HG02943 (cell line): ENCODE measurements around the gene IRX5.
A peak's percentile ranks its signal among the peaks of the same experiment; 100 is the strongest.

Source experiments
- ATAC-seq: cut with Tn5 transposase; IDR thresholded peaks from one replicate; pipeline ENCODE4 v1.9.1; 2021; ENCODE audit warnings: mild to moderate bottlenecking, low read depth, moderate library complexity; ENCODE audit not compliant: unreplicated experiment

The IRX5 gene

DNA sequence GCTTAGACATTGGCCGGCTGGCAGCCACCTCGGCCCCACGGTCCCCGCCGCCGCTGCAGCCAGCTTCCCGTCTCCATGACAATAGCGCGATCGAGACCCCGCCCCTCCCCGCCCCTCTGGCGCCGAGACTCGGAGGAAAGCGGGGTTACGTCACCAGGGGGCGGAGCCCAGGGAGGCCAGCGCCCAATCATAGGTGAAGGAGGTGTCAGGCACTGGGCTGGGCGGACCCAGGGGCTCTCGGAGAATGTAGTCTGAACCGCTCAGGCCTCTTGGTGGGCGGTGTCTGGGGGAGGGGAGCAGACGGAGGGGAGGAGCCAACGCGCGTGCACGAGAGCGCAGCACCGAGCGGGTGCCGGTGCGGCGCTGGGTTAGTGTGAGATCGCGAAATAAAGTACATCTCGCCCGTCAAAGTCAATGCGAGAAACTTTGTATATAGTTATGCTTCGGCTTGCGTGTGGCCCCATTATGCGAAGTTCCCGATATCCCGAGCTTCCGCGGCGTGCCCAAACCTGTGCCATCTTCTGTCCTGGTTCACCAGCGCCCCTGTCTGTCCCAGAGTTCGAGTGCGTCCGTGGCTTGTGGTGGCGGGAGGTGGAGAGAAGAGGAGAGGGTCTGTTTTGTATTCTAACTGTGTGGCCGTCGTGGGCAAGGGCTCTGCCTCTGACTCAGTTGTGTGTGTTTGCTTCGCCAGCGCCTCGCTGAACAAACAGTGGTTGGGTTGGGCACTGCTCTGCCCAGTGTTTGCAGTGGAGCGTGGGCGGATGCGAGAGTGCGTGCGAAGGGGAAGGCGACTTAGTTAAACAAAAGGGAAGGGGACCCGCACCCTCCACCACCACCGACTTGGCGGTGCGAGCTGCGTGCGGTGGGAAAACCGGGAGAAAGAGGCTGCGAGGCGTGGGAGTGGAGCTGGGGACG is 1.3 kb upstream of the IRX5 start:
- ATAC-seq, result peak; percentile 92

DNA sequence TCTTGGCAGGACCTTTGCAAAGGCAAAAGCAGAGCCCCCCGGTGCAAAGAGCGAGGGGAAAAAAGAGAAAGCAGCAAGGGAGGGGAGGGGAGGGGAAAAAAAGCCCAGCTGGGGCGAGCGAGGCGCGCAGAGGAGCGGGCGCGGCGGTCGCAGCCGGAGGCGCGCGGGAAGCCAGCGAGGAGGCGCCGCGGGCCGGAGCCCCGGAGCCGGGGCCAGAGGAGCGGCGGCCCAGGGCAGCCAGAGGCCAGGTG is 129 bp downstream of the IRX5 start:
- no peak for ATAC-seq

DNA sequence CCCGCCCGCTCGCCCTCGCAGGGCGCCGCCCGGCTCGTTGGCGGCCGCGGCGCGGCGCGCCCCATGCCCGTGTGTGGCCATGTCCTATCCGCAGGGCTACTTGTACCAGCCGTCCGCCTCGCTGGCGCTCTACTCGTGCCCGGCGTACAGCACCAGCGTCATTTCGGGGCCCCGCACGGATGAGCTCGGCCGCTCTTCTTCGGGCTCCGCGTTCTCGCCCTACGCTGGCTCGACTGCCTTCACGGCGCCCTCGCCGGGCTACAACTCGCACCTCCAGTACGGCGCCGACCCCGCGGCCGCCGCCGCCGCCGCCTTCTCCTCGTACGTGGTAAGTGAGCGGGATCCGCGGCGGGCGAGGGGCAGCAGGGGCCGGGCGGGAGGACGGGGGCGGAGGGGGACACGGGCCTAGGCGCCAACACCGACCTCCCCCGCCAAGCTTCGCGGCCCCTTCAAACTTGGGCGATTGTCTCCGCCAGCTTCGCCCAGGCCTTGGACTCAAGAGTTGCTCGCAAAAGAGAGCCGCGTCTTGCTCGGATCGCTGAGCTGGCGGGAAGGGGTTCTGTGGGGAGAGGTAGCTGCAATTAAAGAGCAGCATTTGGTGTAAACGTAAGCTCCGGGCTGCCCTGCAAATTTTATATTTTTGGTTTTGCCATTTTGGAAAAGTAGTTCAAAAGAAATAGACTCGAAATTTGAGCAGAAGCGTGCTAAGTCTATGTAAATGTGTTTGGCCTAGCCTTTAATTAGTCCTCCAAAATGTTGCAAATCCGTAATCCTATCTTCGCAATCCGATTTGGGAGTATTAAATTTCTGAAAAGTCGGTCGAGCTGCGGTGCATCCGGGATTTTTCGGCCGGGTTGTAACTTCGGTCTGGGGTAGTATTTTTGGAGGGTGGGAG is 702 bp downstream of the IRX5 start:
- no peak for ATAC-seq

DNA sequence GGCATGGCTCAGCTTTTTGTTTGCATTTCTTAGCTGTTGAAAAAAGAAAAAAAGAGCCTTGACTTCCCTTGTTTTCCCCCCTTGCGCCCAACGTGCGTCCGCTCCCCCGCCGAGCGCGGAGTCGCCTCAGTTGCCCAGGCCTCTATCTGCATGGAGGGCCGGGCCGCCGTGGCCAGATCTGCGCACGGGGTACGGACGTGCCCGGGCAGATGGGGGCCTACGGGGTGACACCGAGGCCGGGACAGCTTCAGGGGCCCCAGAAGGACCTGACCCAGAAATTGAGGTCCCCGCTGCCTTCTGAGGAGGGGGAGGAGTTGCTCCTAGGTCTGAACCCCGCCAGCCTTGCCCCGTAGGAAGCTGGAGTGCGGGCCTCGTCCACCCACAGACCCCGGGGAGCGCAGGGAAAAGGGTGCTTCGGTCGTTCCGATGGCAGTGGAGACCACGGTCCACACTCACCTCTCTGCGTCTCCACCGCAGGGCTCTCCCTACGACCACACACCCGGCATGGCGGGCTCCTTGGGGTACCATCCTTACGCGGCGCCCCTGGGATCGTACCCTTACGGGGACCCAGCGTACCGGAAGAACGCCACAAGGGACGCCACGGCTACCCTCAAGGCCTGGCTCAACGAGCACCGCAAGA is 1.5 kb downstream of the IRX5 start:
- ATAC-seq, result no peak

DNA sequence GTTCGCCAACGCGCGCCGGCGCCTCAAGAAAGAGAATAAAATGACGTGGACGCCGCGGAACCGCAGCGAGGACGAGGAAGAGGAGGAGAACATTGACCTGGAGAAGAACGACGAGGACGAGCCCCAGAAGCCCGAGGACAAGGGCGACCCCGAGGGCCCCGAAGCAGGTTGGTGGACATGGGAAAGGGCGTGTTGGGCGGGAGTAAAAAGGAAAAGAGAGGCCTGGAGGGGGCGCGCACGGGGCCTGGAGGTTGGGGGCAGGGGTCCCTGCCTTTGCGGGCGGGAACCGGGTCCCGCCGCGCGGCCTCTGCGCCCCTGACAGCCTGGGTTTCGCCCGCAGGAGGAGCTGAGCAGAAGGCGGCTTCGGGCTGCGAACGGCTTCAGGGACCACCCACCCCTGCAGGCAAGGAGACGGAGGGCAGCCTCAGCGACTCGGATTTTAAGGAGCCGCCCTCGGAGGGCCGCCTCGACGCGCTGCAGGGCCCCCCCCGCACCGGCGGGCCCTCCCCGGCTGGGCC is 2.1 kb downstream of the IRX5 start:
- no peak for ATAC-seq

DNA sequence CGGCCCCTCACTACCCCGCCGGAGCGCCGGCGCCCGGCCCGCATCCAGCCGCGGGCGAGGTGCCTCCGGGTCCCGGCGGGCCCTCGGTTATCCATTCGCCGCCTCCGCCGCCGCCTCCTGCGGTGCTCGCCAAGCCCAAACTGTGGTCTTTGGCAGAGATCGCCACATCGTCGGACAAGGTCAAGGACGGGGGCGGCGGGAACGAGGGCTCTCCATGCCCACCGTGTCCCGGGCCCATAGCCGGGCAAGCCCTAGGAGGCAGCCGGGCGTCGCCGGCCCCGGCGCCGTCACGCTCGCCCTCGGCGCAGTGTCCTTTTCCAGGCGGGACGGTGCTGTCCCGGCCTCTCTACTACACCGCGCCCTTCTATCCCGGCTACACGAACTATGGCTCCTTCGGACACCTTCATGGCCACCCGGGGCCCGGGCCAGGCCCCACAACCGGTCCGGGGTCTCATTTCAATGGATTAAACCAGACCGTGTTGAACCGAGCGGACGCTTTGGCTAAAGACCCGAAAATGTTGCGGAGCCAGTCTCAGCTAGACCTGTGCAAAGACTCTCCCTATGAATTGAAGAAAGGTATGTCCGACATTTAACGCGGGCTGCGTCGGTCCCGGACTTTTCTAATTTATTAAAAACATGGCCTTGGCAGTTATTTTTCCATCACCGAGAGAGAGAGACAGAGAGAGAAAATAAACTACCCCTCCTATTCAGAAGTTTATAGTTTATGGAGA is 2.8 kb downstream of the IRX5 start:
- no peak for ATAC-seq

DNA sequence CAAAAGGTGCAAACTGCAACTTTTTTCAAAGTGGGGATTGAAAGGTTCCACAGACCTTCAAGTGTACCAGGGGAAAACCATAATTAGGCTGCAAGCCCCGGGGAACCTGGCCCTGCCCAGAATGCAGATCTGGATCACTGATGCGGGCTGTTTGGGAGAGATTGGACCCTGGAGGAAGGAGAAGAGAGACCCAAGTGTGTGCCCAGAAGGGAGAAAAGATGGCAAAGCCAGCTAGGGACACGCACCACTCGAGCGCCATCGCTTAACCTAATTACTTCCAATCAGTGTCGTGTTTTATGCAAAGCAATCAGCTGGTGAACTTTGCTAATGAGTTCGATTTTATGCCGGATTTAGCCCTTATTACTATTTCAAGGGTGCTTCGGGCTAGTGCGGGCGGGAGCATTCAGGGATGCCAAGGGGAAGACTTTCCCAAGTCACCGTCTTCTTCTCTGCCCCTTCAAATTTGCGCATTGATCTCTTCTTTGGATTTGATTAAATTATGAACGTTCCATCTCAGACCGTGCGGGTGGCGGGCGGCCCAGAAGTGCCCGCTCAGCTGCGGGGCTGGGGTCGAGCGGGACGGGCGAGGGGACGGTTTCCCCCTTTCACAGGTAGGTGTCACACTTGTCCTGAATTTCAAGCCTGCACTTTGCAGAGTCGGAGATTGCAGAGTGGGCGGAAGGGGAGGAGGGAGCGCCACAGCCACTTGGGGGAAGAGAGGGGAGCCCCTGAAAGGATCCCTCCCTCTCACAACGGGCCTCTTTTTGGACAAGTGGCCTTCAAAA is 4.0 kb downstream of the IRX5 start:
- ATAC-seq, result no peak

DNA sequence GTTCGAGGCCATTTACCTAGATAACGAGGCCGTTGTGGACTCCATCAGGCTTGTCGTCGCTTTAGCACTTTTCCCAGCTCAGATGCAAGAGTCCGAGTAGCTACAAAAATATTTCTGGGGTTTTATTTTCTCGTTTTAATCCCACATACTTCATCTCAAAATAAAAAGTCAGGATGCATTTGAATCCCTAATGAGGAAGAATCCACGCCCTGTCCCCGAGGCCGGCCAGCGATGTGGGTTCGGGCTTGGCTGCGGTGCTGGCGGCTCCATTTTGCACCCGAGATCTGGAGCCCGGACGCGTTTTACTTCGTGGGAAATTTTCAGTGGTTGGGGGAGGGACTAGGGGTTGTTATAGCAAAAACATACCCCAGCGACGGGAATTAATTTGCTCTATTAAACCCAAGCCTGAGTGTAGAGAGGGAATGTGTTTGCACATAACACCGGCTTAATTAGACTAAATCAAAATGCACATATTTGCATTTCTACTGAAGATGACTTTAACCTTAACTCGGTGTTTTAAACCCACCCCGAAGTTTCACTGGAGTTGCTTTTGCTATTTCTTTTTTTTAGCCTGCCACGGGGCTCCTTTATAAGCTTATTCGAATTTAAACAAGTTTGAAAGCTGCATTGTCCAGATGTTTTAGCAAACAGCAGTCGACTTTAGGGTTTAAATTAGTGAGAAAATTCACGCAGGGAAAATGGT is 4.8 kb downstream of the IRX5 start:
- ATAC-seq, result no peak

DNA sequence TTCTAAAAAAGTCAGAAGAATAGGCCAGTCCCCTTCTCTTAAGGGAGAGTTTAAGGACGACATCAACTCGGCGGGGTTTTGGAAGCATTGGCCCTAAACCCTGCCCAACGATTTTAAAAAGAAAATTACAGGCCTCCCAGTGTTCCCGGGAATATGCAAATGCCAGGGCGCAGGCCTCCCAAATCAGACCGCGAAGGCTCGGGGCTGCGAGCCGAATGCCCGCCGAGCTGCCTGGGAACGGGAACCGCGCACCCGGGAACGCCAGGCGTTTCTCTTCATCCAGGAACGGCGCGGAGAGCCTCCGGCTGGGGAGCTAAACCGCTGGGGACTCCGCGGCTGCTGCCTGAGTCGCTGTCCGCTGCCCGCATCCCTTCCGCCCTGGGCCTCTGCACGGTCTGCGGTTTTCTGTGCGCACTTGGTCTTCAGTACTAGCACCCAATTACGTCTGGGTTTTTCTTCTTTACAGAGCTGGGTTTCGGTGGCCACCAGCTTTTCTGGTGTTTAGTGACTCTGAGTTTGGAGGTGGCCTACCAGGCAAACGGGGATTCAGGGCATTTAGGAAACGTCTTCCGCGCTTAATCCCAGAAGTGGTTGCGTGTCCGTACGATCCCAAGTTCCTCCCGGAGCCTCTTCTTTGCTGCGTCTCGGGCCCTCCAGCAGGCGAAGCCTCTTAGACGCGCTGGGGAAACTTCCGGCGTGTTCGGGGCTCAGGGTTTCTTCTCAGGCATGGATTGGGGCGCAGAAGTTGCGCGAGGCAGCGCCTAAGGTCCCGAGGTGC is 5.7 kb downstream of the IRX5 start:
- ATAC-seq, result no peak

DNA sequence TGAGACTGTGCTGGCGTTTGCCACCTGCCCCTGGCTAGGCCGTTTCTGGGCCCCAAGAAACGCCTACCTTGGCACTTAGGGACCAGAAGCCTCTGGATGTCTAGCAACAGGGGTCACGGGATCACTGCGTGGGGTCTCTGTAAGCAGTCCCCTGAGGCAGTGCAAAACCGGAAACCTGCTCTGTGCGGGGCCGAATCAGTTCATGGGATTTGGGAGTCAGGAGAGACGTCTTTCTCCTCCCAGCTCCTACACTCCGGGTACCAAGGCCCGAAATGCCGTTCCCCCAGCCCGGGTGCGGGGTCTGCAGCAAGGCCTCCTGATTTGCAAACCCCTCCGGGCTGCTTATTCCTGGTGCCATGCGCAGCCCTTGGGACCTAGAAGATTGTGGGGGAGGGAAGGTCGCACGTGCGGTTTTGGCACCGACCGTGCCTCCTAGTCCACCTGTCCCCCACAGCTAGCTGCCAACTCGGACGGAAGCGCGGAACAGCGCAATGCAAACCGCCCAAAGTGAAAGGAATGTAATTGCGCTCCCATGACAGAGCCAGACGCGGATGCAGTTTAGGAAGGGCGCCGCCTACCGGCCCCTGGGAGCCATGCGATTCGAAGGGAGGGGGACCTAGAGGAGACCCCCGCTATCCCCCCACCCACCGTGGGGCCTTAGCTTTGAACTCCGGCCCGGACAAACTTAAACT is 6.5 kb downstream of the IRX5 start:
- no peak for ATAC-seq

DNA sequence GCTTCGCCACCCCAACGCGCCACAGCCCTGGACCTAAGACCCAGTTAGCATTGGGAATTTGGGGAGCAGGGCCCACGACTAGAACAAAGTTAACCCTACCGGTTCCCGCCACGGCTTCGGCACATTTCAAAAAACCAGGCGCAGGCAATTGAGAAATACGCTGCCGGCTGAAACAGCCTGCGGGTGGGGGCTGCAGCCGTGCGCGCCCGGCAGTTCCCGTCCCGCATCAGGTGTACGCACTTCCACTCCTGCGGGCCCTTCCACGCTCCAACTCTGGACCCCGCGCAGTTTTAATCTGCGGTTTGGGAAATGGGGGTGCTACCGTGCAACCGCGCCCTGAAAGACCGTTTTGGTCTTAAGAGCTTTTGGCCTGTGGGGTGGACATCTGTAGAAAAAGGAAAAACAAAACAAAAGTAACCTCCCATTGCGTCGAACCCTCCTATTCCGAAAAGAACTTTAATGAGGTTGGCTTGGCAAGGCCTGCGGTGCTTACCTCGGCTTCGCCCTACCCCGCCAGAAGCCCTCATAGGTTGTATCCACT is 7.1 kb downstream of the IRX5 start:
- ATAC-seq, result no peak

DNA sequence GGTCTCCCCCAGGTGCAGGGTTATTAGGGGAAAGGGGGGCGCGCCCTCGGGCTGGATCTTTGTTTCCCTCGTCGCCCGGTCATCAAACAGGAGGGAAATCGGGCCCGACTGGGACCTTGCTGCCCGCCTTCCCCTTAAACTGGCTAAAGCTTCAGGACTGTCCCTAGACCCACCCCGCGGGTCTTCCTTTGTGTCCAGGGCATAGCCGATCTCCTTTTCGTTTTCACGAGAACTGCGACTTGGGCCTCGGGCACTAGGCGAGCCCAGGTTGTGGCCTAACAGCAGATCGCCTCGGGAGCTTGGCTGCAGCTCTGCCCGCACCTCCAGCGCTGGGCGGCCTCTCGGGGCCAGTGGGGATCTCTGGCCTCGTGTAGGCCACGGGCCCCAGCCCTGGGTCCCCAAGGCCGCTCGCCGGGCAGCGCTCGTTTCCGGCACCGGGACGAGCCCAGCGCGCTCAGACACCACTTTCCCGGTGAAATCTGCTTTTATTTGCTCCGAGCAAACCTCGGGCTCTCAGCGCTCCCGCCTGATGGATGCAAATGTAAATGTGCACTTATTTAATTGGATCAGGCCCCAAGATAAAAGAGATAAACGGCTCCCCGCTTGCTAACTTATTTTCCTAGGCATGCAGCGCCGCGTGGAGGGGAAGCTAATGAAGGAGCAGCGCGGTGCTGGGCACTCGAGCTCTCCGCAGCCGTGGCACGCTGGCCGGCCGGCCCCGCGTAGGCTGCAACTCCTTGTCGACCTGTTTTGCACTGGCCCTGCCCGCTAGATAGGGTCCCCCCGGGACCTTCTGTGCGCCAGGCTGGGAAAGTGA is 7.8 kb downstream of the IRX5 start:
- ATAC-seq, result no peak

DNA sequence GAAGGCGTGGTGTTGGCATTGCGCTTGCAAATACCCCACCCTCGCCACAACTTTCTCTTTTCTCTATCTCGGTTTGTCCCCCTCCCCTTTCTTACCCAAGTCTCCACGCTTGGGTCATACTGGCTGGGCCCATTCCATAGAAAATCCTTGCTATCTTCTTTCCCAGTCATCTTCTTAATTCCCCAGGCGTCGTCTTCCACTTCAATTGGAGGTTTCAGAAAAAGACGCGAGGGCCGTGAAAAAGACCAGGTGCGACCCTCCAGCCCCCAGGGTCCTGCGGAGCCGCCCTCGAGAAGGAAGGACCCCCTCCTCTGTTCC is 8.3 kb downstream of the IRX5 start:
- ATAC-seq, result no peak

DNA sequence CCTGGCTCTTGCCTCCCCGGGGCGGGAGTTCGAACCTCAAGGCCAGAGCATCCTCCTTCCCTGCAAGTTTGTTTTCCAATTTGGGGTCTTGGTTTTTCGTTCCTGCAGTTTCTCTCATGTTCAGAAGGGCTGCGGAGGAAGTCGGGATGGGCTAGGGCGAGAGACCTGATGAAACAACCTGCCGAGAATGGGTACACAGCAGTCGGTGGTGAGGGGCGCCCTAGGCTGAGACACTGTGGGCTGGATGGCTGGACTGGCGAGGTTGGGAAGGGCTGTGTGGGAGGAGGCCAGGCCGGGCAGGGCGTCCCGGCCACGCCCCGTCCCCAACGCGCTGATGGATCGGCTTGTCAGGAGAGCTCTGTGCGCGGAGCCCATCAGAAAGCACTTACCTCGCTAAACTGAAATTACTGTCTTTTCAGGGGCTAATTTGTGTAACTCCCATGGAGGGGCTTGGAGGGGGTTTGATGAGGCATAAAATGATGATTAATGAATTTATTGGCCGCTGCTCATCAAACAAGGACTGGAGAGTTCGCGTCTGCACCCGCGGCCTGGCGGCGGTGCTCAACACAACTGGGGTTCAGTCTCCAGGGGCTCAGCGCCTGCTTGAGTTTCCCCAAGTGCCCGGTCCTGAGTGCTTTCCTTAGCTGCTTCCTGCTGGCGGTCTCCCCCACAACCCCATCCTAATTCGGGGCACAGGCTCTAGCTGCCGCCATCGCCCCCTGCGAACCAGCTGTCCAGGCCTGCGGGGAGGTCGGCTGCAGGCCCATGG is 9.0 kb downstream of the IRX5 start:
- no peak for ATAC-seq

DNA sequence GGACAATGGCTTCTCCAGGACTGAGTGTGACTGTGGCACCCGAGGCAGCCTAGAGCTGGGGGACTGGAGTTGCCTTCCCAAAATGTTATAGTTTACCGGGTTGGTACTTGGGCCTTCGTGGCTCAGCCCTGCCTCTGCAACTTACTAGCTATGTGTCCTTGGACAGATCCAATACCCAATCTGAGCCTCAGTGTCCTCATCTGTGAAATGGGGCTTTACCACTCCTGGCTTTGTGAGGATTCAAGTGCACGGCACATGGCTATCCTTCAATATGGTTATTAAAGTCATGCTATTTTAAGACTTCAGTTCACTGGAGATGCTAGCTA is 9.6 kb downstream of the IRX5 start:
- no peak for ATAC-seq

DNA sequence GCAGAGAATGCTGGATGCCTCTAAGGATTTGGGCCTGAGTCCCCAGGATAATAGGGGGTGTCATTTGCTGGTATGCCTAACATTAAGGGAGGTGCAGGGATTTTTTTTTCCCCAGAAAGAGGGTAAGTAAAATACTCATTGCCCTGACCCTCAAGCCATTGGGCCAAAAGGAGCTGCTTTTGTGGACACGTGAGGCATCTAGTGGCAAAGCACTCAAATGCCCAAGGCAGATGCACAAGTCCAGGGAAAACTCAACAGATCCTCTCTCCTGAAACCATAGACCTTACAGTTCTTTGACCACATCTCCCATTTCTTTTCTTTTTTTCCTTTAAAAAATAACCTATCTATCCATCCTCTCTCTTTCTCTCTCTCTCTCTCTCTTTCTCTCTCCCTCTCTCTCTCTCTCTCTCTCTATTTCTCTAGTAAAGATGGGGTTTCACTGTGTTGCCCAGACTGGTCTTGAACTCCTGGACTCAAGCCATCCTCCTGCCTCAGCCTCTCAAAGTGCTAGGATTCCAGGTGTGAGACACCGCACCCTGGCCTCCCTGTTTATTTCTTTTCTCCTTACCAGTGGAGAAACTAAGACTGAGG is 11.8 kb downstream of the IRX5 start:
- no peak for ATAC-seq
